HG03039 (cell line): Measurements from ENCODE around the gene DNAJC18.
"Not testable (repeated sequence)": the region's sequence is repeated elsewhere in the genome, so short reads cannot be mapped to it uniquely, and the experiment has no call there.

Experiments
- ATAC-seq: cut with Tn5 transposase; IDR thresholded peaks from one replicate; pipeline ENCODE4 v1.9.1; 2021; ENCODE audit warnings: mild to moderate bottlenecking, moderate library complexity; ENCODE audit not compliant: unreplicated experiment

DNAJC18 gene

GRCh38 chr5:139461698-139462097 is 22.4 kb upstream of the DNAJC18 start:
- ATAC-seq: no peak

GRCh38 chr5:139461176-139461575 is 21.9 kb upstream of the DNAJC18 start:
- ATAC-seq: no peak

- no peak for ATAC-seq
Observed at GRCh38 chr5:139460455-139460854, 21.1 kb upstream of the DNAJC18 start.

GRCh38 chr5:139459451-139459934 is 20.2 kb upstream of the DNAJC18 start:
- ATAC-seq: no peak

- no peak for ATAC-seq
Observed at GRCh38 chr5:139458580-139459407, 19.5 kb upstream of the DNAJC18 start.

GRCh38 chr5:139457653-139458306 is 18.5 kb upstream of the DNAJC18 start:
- no peak for ATAC-seq

GRCh38 chr5:139457241-139457640 is 17.9 kb upstream of the DNAJC18 start:
- no peak for ATAC-seq

- ATAC-seq: no peak
Observed at GRCh38 chr5:139456776-139457175, 17.5 kb upstream of the DNAJC18 start.

- no peak for ATAC-seq
Observed at GRCh38 chr5:139454568-139455290, 15.4 kb upstream of the DNAJC18 start.

GRCh38 chr5:139453683-139454567 is 14.6 kb upstream of the DNAJC18 start:
- no peak for ATAC-seq

- ATAC-seq: no peak
Observed at GRCh38 chr5:139451878-139452660, 12.7 kb upstream of the DNAJC18 start.

GRCh38 chr5:139451176-139451575 is 11.9 kb upstream of the DNAJC18 start:
- ATAC-seq: no peak

GRCh38 chr5:139446956-139447779 is 7.8 kb upstream of the DNAJC18 start:
- ATAC-seq: peak; percentile 57

GRCh38 chr5:139445325-139446170 is 6.2 kb upstream of the DNAJC18 start:
- ATAC-seq: no peak

- ATAC-seq: no peak
Observed at GRCh38 chr5:139443831-139444453, 4.6 kb upstream of the DNAJC18 start.

GRCh38 chr5:139440416-139440815 is 1.1 kb upstream of the DNAJC18 start:
- not testable (repeated sequence) for ATAC-seq

- ATAC-seq: peak; percentile 2
Observed at GRCh38 chr5:139438707-139439012, 665 bp downstream of the DNAJC18 start.

GRCh38 chr5:139435676-139436075 is 3.6 kb downstream of the DNAJC18 start:
- no peak for ATAC-seq
